Naive thymus-derived CD4-positive, alpha-beta T cell (primary cell): ENCODE measurements around the gene RFX3. TPM values are rescaled to one million over a fixed set of nuclear protein-coding genes. Genes with fewer than 3 reads are reported as not detected.
A peak's percentile ranks its signal among the peaks of the same experiment; 100 is the strongest.

Source experiments
- ATAC-seq: fragments of 150-1000 bp; cut with Tn5 transposase; 2 replicates; pipeline ENCODE4 v1.10.0; 2021; ENCODE audit warnings: mild to moderate bottlenecking, moderate library complexity
- CTCF ChIA-PET: fragments of 350-600 bp; sonication (Branson Sonifier 250); formaldehyde crosslinking; loops from one replicate; lab custom pipeline; 2021; ENCODE audit warnings: antibody characterized with exemption; lab: Charles Lee
- POLR2A ChIA-PET: fragments of 350-600 bp; sonication (Branson Sonifier 250); formaldehyde crosslinking; loops from one replicate; lab custom pipeline; 2021; ENCODE audit warnings: antibody characterized with exemption, inconsistent platforms; lab: Charles Lee
- DNase-seq, 9 donors: peaks; one replicate each; pipeline versions ENCODE4 v3.0.0 to v3.0.0-alpha.2; 2020 to 2022; ENCODE audit warnings: mixed read lengths in 1 of 9
- H3K27ac ChIP-seq: one replicate; pipeline ENCODE4 v1.7.0; 2013; ENCODE audit warnings: mild to moderate bottlenecking, low read depth, low read length, moderate library complexity
- H3K27me3 ChIP-seq, 2 donors: one replicate each; pipeline ENCODE4 v1.7.0; 2013; ENCODE audit warnings: low read length in 2 of 2, mild to moderate bottlenecking in 2 of 2, moderate library complexity in 2 of 2; ENCODE audit not compliant: control insufficient read depth in 2 of 2, insufficient read depth in 2 of 2
- H3K36me3 ChIP-seq, 3 experiments: 1 replicate in 2 of 3; 2 replicates in 1 of 3; pipeline ENCODE4 v1.7.0; 2013; ENCODE audit warnings: low read length in 3 of 3, mild to moderate bottlenecking in 3 of 3, moderate library complexity in 1 of 3; ENCODE audit not compliant: insufficient read depth in 3 of 3, control insufficient read depth in 2 of 3
- H3K4me1 ChIP-seq, 2 donors: one replicate each; pipeline ENCODE4 v1.7.0; 2013; ENCODE audit warnings: low read length in 2 of 2, mild to moderate bottlenecking in 2 of 2, moderate library complexity in 1 of 2; ENCODE audit not compliant: control insufficient read depth in 2 of 2, insufficient read depth in 2 of 2
- H3K4me3 ChIP-seq: 2 replicates; pipeline ENCODE4 v1.7.0; 2013; ENCODE audit warnings: mild to moderate bottlenecking, low read length
- H3K9me3 ChIP-seq, 3 experiments: 1 replicate in 2 of 3; 2 replicates in 1 of 3; pipeline ENCODE4 v1.7.0; 2013; ENCODE audit warnings: low read length in 3 of 3; ENCODE audit not compliant: control insufficient read depth in 2 of 3
- H3K27ac Mint-ChIP-seq, 9 donors: one replicate each; pipeline ENCODE4 v1.8.0; 2020 to 2022; ENCODE audit warnings: mixed read lengths in 9 of 9, mild to moderate bottlenecking in 8 of 9, moderate library complexity in 5 of 9, inconsistent platforms in 2 of 9
- H3K27me3 Mint-ChIP-seq, 5 donors: one replicate each; pipeline ENCODE4 v1.8.0; 2021 to 2022; ENCODE audit warnings: mixed read lengths in 5 of 5, mild to moderate bottlenecking in 1 of 5
- H3K36me3 Mint-ChIP-seq, 5 donors: one replicate each; pipeline ENCODE4 v1.8.0; 2020 to 2022; ENCODE audit warnings: mixed read lengths in 5 of 5, mild to moderate bottlenecking in 3 of 5, inconsistent platforms in 1 of 5
- H3K4me1 Mint-ChIP-seq, 7 donors: one replicate each; pipeline ENCODE4 v1.8.0; 2020 to 2022; ENCODE audit warnings: mixed read lengths in 7 of 7, mild to moderate bottlenecking in 3 of 7, inconsistent platforms in 1 of 7
- H3K4me3 Mint-ChIP-seq, 10 donors: one replicate each; pipeline ENCODE4 v1.8.0; 2020 to 2022; ENCODE audit warnings: mild to moderate bottlenecking in 10 of 10, mixed read lengths in 10 of 10, moderate library complexity in 6 of 10, inconsistent platforms in 2 of 10
- H3K9me3 Mint-ChIP-seq, 11 donors: one replicate each; pipeline ENCODE4 v1.8.0; 2020 to 2022; ENCODE audit warnings: mixed read lengths in 11 of 11, mild to moderate bottlenecking in 4 of 11, inconsistent platforms in 1 of 11, moderate library complexity in 1 of 11
- intact Hi-C, 2 donors: fragments of 100-400 bp; cut with micrococcal nuclease; formaldehyde crosslinking; loops; one replicate each; pipeline ENCODE4 v1.15.1; 2023
- polyA plus RNA-seq, 2 donors: library from polyadenylated mRNA; unstranded; fragments of 300-500 nt; fragmentation: Illumina TruSeq; gene quantifications; one replicate each; pipeline ENCODE4 v1.2.3, GENCODE V29; 2021
- total RNA-seq, 6 experiments: library from RNA in 5 of 6; stranded (reverse) in 5 of 6; gene quantifications; 1 replicate in 5 of 6; 2 replicates in 1 of 6; pipeline ENCODE4 v1.2.3 and lab custom pipeline; 2021 to 2026

RFX3 gene
- total and polyA plus RNA-seq, 7 experiments from 2014 or later: 6.2 to 31.7 (median 24.7) TPM

GRCh38 chr9:3502560-3503398, 23.0 kb downstream of the RFX3 start:
- H3K36me3 ChIP-seq: no peaks in the 10 kb centered on the region
- POLR2A ChIA-PET: no interaction called here
- Mint-ChIP-seq H3K4me3 (no peak overlapping the region), H3K9me3 (no peaks in the 10 kb centered on the region), H3K36me3 (peaks cover 0 to 13% (median 10%) of the 10 kb centered on the region in 5 donors), H3K4me1 (peaks cover 5 to 40% (median 29%) of the 10 kb centered on the region in 7 donors), H3K27me3 (no peaks in the 10 kb centered on the region), H3K27ac (peak overlapping the region in 1 of 9 donors; percentile 31)
- no peaks in the 10 kb centered on the region for H3K27me3 ChIP-seq
- H3K4me3 ChIP-seq: no peak overlapping the region
- intact Hi-C loops: loop anchor here in 1 of 2 donors (1.0 kb wide), 1 partner anchor 9 kb away; no protein-coding TSS in a partner anchor
- ATAC-seq: no peak
- H3K4me1 ChIP-seq: no peaks in the 10 kb centered on the region
- CTCF ChIA-PET: no interaction called here
- no peak overlapping the region for H3K27ac ChIP-seq
- no peak for DNase-seq
- no peaks in the 10 kb centered on the region for H3K9me3 ChIP-seq

DNA sequence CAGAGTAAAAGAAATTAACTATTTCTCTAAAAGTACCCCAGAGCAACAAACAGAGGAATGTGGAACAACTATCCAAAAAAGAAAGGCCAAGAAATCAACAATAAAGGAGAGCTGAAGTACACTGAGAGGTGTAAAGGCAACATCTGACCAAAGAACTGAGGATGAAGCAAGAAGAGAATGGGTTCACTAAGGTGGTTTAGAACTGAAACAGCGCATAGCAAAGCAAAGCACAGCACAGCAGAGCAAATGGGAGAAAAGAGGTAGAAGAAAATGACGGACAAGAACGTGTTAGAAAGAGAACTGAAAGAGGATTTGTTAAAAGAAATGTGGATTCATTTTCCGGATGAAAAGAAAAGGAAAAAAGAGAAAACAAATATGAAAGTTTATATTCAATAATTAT, 25.8 kb downstream of the RFX3 start:
- DNase-seq: no peak
- no peak overlapping the region for H3K4me3 ChIP-seq
- no peaks in the 10 kb centered on the region for H3K27me3 ChIP-seq
- peak overlapping the region in 2 of 9 donors; percentile 0 to 4 for H3K27ac Mint-ChIP-seq
- peaks cover 4 to 36% (median 22%) of the 10 kb centered on the region in 7 donors for H3K4me1 Mint-ChIP-seq
- no peaks in the 10 kb centered on the region for H3K27me3 Mint-ChIP-seq
- no peak for ATAC-seq
- no peaks in the 10 kb centered on the region for H3K9me3 ChIP-seq
- no peaks in the 10 kb centered on the region for H3K4me1 ChIP-seq
- peak overlapping the region in 2 of 10 donors; percentile 5 to 10 for H3K4me3 Mint-ChIP-seq
- ChIA-PET POLR2A (no interaction called here), CTCF (no interaction called here)
- H3K9me3 Mint-ChIP-seq: no peaks in the 10 kb centered on the region
- no peaks in the 10 kb centered on the region for H3K36me3 ChIP-seq
- intact Hi-C loops: no loop called here
- H3K36me3 Mint-ChIP-seq: peaks cover 0 to 13% (median 6%) of the 10 kb centered on the region in 5 donors
- no peak overlapping the region for H3K27ac ChIP-seq

GRCh38 chr9:3498691-3499090, 27.1 kb downstream of the RFX3 start:
- ChIA-PET CTCF (no interaction called here), POLR2A (no interaction called here)
- Histone ChIP-seq H3K9me3 (no peaks in the 10 kb centered on the region), H3K4me3 (no peak overlapping the region), H3K27ac (no peak overlapping the region), H3K27me3 (no peaks in the 10 kb centered on the region), H3K4me1 (no peaks in the 10 kb centered on the region), H3K36me3 (no peaks in the 10 kb centered on the region)
- Mint-ChIP-seq H3K27ac (no peak overlapping the region), H3K9me3 (peaks cover 0 to 3% (median 1%) of the 10 kb centered on the region in 11 donors), H3K36me3 (peaks cover 2 to 20% (median 14%) of the 10 kb centered on the region in 5 donors), H3K27me3 (no peaks in the 10 kb centered on the region), H3K4me3 (no peak overlapping the region), H3K4me1 (peaks cover 4 to 44% (median 25%) of the 10 kb centered on the region in 7 donors)
- DNase-seq: no peak
- intact Hi-C loops: loop anchor here in 1 of 2 donors (2.0 kb wide), 1 partner anchor 16 kb away; no protein-coding TSS in a partner anchor
- no peak for ATAC-seq

DNA sequence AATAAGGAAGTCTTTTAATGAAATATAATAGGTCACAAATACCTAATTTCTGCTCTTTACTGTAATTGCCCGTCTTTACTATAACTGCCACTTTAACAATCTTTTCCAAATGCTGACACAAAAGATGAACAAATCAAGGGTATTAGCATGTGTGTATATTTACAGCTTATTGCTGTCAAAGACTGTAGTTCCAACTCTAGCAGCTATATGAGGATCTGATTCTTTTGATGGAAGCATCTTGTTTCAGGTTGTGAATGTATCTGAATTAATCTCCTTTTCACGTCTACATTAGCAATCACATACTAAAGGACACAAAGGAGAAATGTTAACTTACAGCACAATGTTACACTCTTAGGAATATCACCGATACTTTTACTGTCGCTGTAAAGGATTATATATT, 27.9 kb downstream of the RFX3 start:
- Histone ChIP-seq H3K4me3 (no peak overlapping the region), H3K27me3 (no peaks in the 10 kb centered on the region), H3K27ac (no peak overlapping the region), H3K4me1 (no peaks in the 10 kb centered on the region), H3K9me3 (no peaks in the 10 kb centered on the region), H3K36me3 (no peaks in the 10 kb centered on the region)
- peaks cover 4 to 44% (median 26%) of the 10 kb centered on the region in 7 donors for H3K4me1 Mint-ChIP-seq
- no peak for DNase-seq
- ATAC-seq: no peak
- H3K36me3 Mint-ChIP-seq: peaks cover 4 to 20% (median 13%) of the 10 kb centered on the region in 5 donors
- no peak overlapping the region for H3K4me3 Mint-ChIP-seq
- H3K9me3 Mint-ChIP-seq: peaks cover 0 to 5% (median 2%) of the 10 kb centered on the region in 11 donors
- ChIA-PET POLR2A (interaction anchor here (3.9 kb wide), 1 partner anchor 29 kb away, joined by 21 read pairs; the partner anchor contains the start of gene RFX3), CTCF (no interaction called here)
- H3K27ac Mint-ChIP-seq: peak overlapping the region in 1 of 9 donors; percentile 63
- no peaks in the 10 kb centered on the region for H3K27me3 Mint-ChIP-seq
- intact Hi-C loops: loop anchor here in 1 of 2 donors (2.0 kb wide), 1 partner anchor 17 kb away; no protein-coding TSS in a partner anchor

GRCh38 chr9:3497401-3497800, 28.4 kb downstream of the RFX3 start:
- intact Hi-C loops: no loop called here
- ATAC-seq: no peak
- H3K27ac Mint-ChIP-seq: peak overlapping the region in 1 of 9 donors; percentile 63

GRCh38 chr9:3495855-3496254, 29.9 kb downstream of the RFX3 start:
- Histone ChIP-seq H3K4me1 (no peaks in the 10 kb centered on the region), H3K9me3 (no peaks in the 10 kb centered on the region), H3K4me3 (no peak overlapping the region), H3K27me3 (no peaks in the 10 kb centered on the region), H3K27ac (no peak overlapping the region), H3K36me3 (no peaks in the 10 kb centered on the region)
- Mint-ChIP-seq H3K9me3 (peaks cover 0 to 9% (median 2%) of the 10 kb centered on the region in 11 donors), H3K27me3 (no peaks in the 10 kb centered on the region), H3K27ac (peak overlapping the region in 1 of 9 donors; percentile 15), H3K36me3 (peaks cover 4 to 13% (median 9%) of the 10 kb centered on the region in 5 donors), H3K4me1 (peaks cover 6 to 53% (median 32%) of the 10 kb centered on the region in 7 donors), H3K4me3 (no peak overlapping the region)
- POLR2A ChIA-PET: interaction anchor here (0.6 to 3.9 kb wide), 2 partner anchors 31 to 1199 kb away, joined by 3 to 21 read pairs; partner anchors contain the start of gene RFX3
- CTCF ChIA-PET: no interaction called here
- intact Hi-C loops: no loop called here
- DNase-seq (no peak), ATAC-seq (no peak)

More at GRCh38 chr9:3497401-3497800, 28.4 kb downstream of the RFX3 start:
- H3K4me1 ChIP-seq: no peaks in the 10 kb centered on the region
- Mint-ChIP-seq H3K4me3 (no peak overlapping the region), H3K36me3 (peaks cover 4 to 16% (median 9%) of the 10 kb centered on the region in 5 donors), H3K27me3 (no peaks in the 10 kb centered on the region), H3K9me3 (peaks cover 0 to 5% (median 2%) of the 10 kb centered on the region in 11 donors), H3K4me1 (peaks cover 4 to 40% (median 26%) of the 10 kb centered on the region in 7 donors)
- no peak overlapping the region for H3K27ac ChIP-seq
- ChIA-PET CTCF (no interaction called here), POLR2A (interaction anchor here (3.9 kb wide), 1 partner anchor 29 kb away, joined by 21 read pairs; the partner anchor contains the start of gene RFX3)
- no peak for DNase-seq
- no peaks in the 10 kb centered on the region for H3K9me3 ChIP-seq
- H3K4me3 ChIP-seq: no peak overlapping the region
- no peaks in the 10 kb centered on the region for H3K27me3 ChIP-seq
- H3K36me3 ChIP-seq: no peaks in the 10 kb centered on the region
